ENCODE measurements around the gene DGKI. TPM values are rescaled to one million over a fixed set of nuclear protein-coding genes. Genes with fewer than 3 reads are reported as not detected.

DGKI gene
- total RNA-seq, 5 donors from 2014 or later (not counting 1 experiment from before 2014, with no cell fraction given), result not detected

DNA sequence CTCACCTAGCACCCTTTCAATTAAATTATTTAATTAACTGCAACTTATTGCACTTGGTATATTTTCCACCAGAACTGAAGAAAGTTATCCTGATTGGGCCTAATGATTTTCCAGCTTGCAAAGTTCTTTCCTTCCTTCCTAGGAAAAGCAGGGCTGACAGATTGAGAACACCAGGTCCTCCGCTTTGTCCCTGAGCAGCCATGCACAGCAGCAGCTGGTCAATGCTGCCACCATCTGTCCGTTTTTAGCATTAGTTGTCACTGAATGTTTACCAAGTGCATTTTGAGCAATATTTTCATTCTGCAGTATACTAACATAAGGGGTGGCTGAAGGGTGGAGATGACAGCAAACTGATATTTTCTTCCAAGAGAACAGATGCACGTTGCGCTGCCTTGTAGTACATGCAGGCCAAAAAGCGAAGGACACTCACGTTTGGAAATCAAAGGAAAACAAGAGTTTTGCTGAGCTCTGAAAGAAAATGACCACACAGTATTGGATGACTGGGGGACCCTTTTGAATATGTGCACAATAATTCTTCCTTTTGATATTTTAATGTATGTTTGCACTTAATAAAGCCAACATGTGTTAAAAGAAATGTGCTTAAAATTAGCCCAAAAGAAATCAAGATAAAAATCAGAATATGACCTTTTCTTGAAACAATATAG is 254.4 kb downstream of the DGKI start:
- Mint-ChIP-seq H3K4me3 (no peak overlapping the region), H3K36me3 (no peaks in the 10 kb centered on the region), H3K27ac (no peak overlapping the region), H3K9me3 (no peaks in the 10 kb centered on the region), H3K4me1 (no peaks in the 10 kb centered on the region), H3K27me3 (peaks cover 4 to 11% of the 10 kb centered on the region in 2 donors)
- ATAC-seq (replicated peaks in 1 of 4) (no peak), DNase-seq (no peak)
- Histone ChIP-seq H3K36me3 (ENCODE audit: control insufficient read depth in 2 of 2, extremely low read depth in 1 of 2, insufficient read depth in 1 of 2, low read length in 1 of 2) (no peaks in the 10 kb centered on the region), H3K4me1 (ENCODE audit: control insufficient read depth in 1 of 2, extremely low read depth in 1 of 2, insufficient read depth in 2 of 2, low read length in 2 of 2) (no peaks in the 10 kb centered on the region), H3K27ac (ENCODE audit: low read length) (no peak overlapping the region), H3K9me3 (no peaks in the 10 kb centered on the region), H3K27me3 (replicated peaks in 1 of 2; ENCODE audit: control insufficient read depth in 2 of 2, extremely low read depth in 1 of 2, insufficient read depth in 2 of 2, low read length in 1 of 2) (peaks cover 0 to 6% of the 10 kb centered on the region in 2 experiments), H3K4me3 (ENCODE audit: control insufficient read depth in 1 of 2, extremely low read depth in 1 of 2, low read length in 1 of 2) (no peak overlapping the region)
- CTCF ChIA-PET, result interaction anchor here in 1 of 2 donors (0.6 kb wide), 1 partner anchor 425 kb away, joined by 4 read pairs; no protein-coding TSS in a partner anchor
- WGBS (ENCODE audit: insufficient coverage), result 71% methylated on average over 2 of the region's 6 CpGs
- POLR2A ChIA-PET, result no interaction called here

DNA sequence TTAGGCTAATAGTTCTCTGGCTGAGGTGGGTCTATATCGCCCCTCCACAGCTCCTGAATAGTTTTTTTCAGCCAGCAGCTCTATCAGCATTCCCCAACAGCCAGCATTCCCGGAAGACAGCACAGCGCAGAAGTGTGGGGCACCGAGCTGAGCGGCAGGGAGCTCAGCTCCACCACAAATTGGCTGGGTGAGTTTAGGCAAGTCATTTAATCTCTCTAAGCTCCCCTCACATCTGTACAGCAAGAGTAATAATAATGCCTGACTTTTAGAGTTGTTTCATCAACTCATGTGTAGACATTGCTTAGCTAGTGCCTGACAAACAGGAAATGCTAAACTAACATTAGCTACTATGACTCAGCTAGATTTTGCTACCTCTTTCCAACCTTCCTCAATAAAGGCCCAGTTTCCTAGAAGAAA is 255.3 kb downstream of the DGKI start:
- H3K27me3 ChIP-seq (replicated peaks in 1 of 2; ENCODE audit: control insufficient read depth in 2 of 2, extremely low read depth in 1 of 2, insufficient read depth in 2 of 2, low read length in 1 of 2), result peaks cover 0 to 6% of the 10 kb centered on the region in 2 experiments
- CTCF ChIA-PET, result interaction anchor here in 1 of 2 donors (0.6 kb wide), 1 partner anchor 1339 kb away, joined by 3 read pairs; no protein-coding TSS in a partner anchor
- Mint-ChIP-seq H3K36me3 (no peaks in the 10 kb centered on the region), H3K9me3 (no peaks in the 10 kb centered on the region), H3K27me3 (peaks cover 4 to 11% of the 10 kb centered on the region in 2 donors), H3K27ac (no peak overlapping the region), H3K4me1 (no peaks in the 10 kb centered on the region), H3K4me3 (no peak overlapping the region)
- H3K27ac ChIP-seq (ENCODE audit: low read length), result no peak overlapping the region
- H3K4me3 ChIP-seq (ENCODE audit: control insufficient read depth in 1 of 2, extremely low read depth in 1 of 2, low read length in 1 of 2), result no peak overlapping the region
- no peaks in the 10 kb centered on the region for H3K4me1 ChIP-seq (ENCODE audit: control insufficient read depth in 1 of 2, extremely low read depth in 1 of 2, insufficient read depth in 2 of 2, low read length in 2 of 2)
- WGBS (ENCODE audit: insufficient coverage), result 91% methylated on average over 4 of the region's 5 CpGs
- no peak for DNase-seq
- POLR2A ChIA-PET, result interaction anchor here in 1 of 2 donors (0.5 kb wide), 1 partner anchor 813 kb away, joined by 4 read pairs; no protein-coding TSS in a partner anchor
- H3K9me3 ChIP-seq, result no peaks in the 10 kb centered on the region
- ATAC-seq (replicated peaks in 1 of 4), result no peak
- H3K36me3 ChIP-seq (ENCODE audit: control insufficient read depth in 2 of 2, extremely low read depth in 1 of 2, insufficient read depth in 1 of 2, low read length in 1 of 2), result no peaks in the 10 kb centered on the region

DNA sequence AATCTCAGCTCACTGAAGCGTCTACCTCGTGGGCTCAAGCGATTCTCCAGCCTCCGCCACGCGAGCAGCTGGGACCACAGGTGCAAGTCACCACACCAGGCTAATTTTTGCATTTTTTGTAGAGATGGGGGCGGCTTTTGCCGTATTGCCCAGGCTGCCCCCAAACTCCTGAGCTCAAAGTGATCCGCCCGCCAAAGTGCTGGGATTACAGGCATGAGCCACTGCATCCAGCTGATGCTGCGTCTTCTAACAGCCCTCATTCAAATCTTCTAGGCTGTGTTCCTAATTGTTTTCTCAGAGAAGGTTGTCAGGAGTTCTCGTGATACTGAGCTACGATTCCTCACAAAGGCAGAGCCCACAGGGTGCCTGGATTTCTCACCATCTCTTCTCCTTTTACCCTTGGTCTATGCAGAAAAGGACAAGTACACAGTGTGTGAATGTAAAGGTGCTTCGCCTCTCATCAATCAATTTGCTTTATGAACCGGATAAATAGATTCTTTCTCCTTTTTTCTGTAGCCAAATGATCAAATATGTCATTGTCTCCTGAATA is 255.9 kb downstream of the DGKI start:
- Histone ChIP-seq H3K4me1 (ENCODE audit: control insufficient read depth in 1 of 2, extremely low read depth in 1 of 2, insufficient read depth in 2 of 2, low read length in 2 of 2) (no peaks in the 10 kb centered on the region), H3K27ac (ENCODE audit: low read length) (no peak overlapping the region), H3K36me3 (ENCODE audit: control insufficient read depth in 2 of 2, extremely low read depth in 1 of 2, insufficient read depth in 1 of 2, low read length in 1 of 2) (no peaks in the 10 kb centered on the region), H3K27me3 (replicated peaks in 1 of 2; ENCODE audit: control insufficient read depth in 2 of 2, extremely low read depth in 1 of 2, insufficient read depth in 2 of 2, low read length in 1 of 2) (peaks cover 0 to 6% of the 10 kb centered on the region in 2 experiments), H3K4me3 (ENCODE audit: control insufficient read depth in 1 of 2, extremely low read depth in 1 of 2, low read length in 1 of 2) (no peak overlapping the region), H3K9me3 (no peaks in the 10 kb centered on the region)
- ATAC-seq (replicated peaks in 1 of 4) (no peak), DNase-seq (no peak)
- Mint-ChIP-seq H3K27me3 (peaks cover 4 to 7% of the 10 kb centered on the region in 2 donors), H3K4me3 (no peak overlapping the region), H3K27ac (no peak overlapping the region), H3K9me3 (no peaks in the 10 kb centered on the region), H3K4me1 (no peaks in the 10 kb centered on the region), H3K36me3 (no peaks in the 10 kb centered on the region)
- CTCF ChIA-PET, result interaction anchor here in 1 of 2 donors (0.6 kb wide), 1 partner anchor 1339 kb away, joined by 3 read pairs; no protein-coding TSS in a partner anchor
- 93% methylated on average over 11 of the region's 15 CpGs for WGBS (ENCODE audit: insufficient coverage)
- POLR2A ChIA-PET, result interaction anchor here in 1 of 2 donors (0.5 kb wide), 1 partner anchor 814 kb away, joined by 4 read pairs; no protein-coding TSS in a partner anchor

DNA sequence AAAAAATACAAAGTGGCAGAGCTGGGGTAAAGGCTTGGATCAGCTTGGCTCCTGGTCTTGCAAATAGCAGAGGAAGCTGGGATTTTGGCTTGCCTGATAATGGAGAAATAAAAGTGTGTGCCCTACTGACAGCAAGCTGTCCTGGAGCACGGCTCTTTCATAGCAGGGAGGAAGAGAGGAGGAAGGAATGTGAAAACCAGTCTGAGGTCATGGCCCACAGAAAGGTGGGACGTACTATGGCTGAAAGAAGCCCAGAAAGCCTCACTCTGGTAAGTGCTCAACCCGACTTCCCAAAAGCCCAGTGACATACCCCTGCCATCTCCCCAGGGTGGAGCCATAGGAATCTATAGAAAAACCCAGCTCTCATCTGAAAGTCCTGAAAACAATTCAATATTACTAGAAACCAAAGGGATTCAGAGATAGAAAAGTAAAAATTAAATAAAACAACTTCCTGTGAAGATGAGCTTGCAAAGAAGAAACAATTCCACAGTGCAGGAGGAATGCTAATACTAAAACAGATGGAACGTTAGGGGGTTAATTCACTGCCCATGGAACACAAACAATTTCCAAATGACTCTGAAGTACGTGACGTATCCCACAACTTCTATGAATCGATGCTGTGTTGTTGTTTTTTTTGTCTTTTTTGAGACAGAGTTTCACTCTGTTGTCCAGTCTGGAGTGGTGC is 256.6 kb downstream of the DGKI start:
- H3K36me3 Mint-ChIP-seq, result no peaks in the 10 kb centered on the region
- CTCF ChIA-PET, result no interaction called here
- H3K4me1 Mint-ChIP-seq, result no peaks in the 10 kb centered on the region
- no peak overlapping the region for H3K27ac ChIP-seq (ENCODE audit: low read length)
- no peak overlapping the region for H3K4me3 Mint-ChIP-seq
- no peaks in the 10 kb centered on the region for H3K4me1 ChIP-seq (ENCODE audit: control insufficient read depth in 1 of 2, extremely low read depth in 1 of 2, insufficient read depth in 2 of 2, low read length in 2 of 2)
- peaks cover 0 to 6% of the 10 kb centered on the region in 2 experiments for H3K27me3 ChIP-seq (replicated peaks in 1 of 2; ENCODE audit: control insufficient read depth in 2 of 2, extremely low read depth in 1 of 2, insufficient read depth in 2 of 2, low read length in 1 of 2)
- ATAC-seq (replicated peaks in 1 of 4), result no peak
- H3K9me3 Mint-ChIP-seq, result no peaks in the 10 kb centered on the region
- no peak overlapping the region for H3K27ac Mint-ChIP-seq
- H3K36me3 ChIP-seq (ENCODE audit: control insufficient read depth in 2 of 2, extremely low read depth in 1 of 2, insufficient read depth in 1 of 2, low read length in 1 of 2), result no peaks in the 10 kb centered on the region
- DNase-seq, result no peak
- 74% methylated on average over 3 of the region's 7 CpGs for WGBS (ENCODE audit: insufficient coverage)
- POLR2A ChIA-PET, result no interaction called here
- no peaks in the 10 kb centered on the region for H3K9me3 ChIP-seq
- H3K4me3 ChIP-seq (ENCODE audit: control insufficient read depth in 1 of 2, extremely low read depth in 1 of 2, low read length in 1 of 2), result no peak overlapping the region
- peaks cover 3 to 4% of the 10 kb centered on the region in 2 donors for H3K27me3 Mint-ChIP-seq

DNA sequence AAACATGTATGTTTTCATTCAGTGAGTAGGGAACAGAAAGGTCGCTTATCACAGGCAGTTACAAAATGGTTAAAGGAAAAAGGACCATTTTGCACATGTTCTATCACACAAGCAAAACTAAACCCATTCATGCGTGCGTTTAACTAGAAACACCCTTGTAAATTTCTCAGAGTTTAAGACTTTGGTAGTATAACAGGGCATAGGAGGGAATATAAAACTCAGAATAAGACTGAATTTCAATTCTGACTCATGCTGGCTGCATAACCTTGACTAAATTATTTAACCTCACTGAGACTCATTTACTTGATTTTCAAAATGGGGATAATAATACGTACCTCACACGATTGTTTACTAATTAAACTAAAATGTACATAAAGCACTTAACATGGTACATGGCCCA is 259.4 kb downstream of the DGKI start:
- no peak for ATAC-seq (replicated peaks in 1 of 4)
- no CpG with 5 or more reads among the region's 5 CpGs for WGBS (ENCODE audit: insufficient coverage)

DNA sequence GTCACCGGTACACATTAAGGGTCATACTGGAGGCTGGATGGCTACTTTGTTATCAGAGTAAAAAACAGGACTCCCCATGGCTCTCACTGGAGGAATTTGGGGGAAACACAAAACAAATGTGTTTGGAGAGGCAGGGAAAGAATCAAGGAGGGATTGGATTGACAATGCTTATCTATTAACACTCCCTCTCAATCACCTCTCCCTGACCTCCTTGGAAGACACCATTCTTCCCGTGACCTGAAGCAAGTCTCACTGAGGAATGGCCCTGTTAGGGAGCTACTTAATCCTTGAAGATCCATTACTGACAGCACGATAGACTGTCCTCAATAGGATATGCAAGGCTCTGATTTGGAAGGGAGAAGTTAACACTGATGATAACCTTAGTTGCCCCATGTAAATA is 261.2 kb downstream of the DGKI start:
- Mint-ChIP-seq H3K36me3 (no peaks in the 10 kb centered on the region), H3K27ac (no peak overlapping the region), H3K4me3 (no peak overlapping the region), H3K4me1 (no peaks in the 10 kb centered on the region), H3K27me3 (peaks cover 0 to 1% of the 10 kb centered on the region in 2 donors), H3K9me3 (no peaks in the 10 kb centered on the region)
- Histone ChIP-seq H3K36me3 (ENCODE audit: control insufficient read depth in 2 of 2, extremely low read depth in 1 of 2, insufficient read depth in 1 of 2, low read length in 1 of 2) (no peaks in the 10 kb centered on the region), H3K4me1 (ENCODE audit: control insufficient read depth in 1 of 2, extremely low read depth in 1 of 2, insufficient read depth in 2 of 2, low read length in 2 of 2) (no peaks in the 10 kb centered on the region), H3K4me3 (ENCODE audit: control insufficient read depth in 1 of 2, extremely low read depth in 1 of 2, low read length in 1 of 2) (no peak overlapping the region), H3K9me3 (no peaks in the 10 kb centered on the region), H3K27ac (ENCODE audit: low read length) (no peak overlapping the region), H3K27me3 (replicated peaks in 1 of 2; ENCODE audit: control insufficient read depth in 2 of 2, extremely low read depth in 1 of 2, insufficient read depth in 2 of 2, low read length in 1 of 2) (peaks cover 0 to 3% of the 10 kb centered on the region in 2 experiments)
- no peak for ATAC-seq (replicated peaks in 1 of 4)
- ChIA-PET POLR2A (no interaction called here), CTCF (no interaction called here)
- WGBS (ENCODE audit: insufficient coverage), result no CpG with 5 or more reads among the region's 3 CpGs
- DNase-seq, result no peak

More for the DNA sequence above, 259.4 kb downstream of the DGKI start:
- Mint-ChIP-seq H3K27me3 (peaks cover 0 to 1% of the 10 kb centered on the region in 2 donors), H3K4me1 (no peaks in the 10 kb centered on the region), H3K27ac (no peak overlapping the region), H3K4me3 (no peak overlapping the region), H3K9me3 (no peaks in the 10 kb centered on the region), H3K36me3 (no peaks in the 10 kb centered on the region)
- Histone ChIP-seq H3K27me3 (replicated peaks in 1 of 2; ENCODE audit: control insufficient read depth in 2 of 2, extremely low read depth in 1 of 2, insufficient read depth in 2 of 2, low read length in 1 of 2) (peaks cover 0 to 3% of the 10 kb centered on the region in 2 experiments), H3K27ac (ENCODE audit: low read length) (no peak overlapping the region), H3K4me1 (ENCODE audit: control insufficient read depth in 1 of 2, extremely low read depth in 1 of 2, insufficient read depth in 2 of 2, low read length in 2 of 2) (no peaks in the 10 kb centered on the region), H3K36me3 (ENCODE audit: control insufficient read depth in 2 of 2, extremely low read depth in 1 of 2, insufficient read depth in 1 of 2, low read length in 1 of 2) (no peaks in the 10 kb centered on the region), H3K9me3 (no peaks in the 10 kb centered on the region), H3K4me3 (ENCODE audit: control insufficient read depth in 1 of 2, extremely low read depth in 1 of 2, low read length in 1 of 2) (no peak overlapping the region)
- ChIA-PET POLR2A (no interaction called here), CTCF (no interaction called here)
- DNase-seq, result no peak

All from T-cell (primary cell).